ENCODE results near the gene RALGAPB. TPM values are rescaled to one million over a fixed set of nuclear protein-coding genes. Genes with fewer than 3 reads are reported as not detected.

Gene RALGAPB
- total RNA-seq, 1 experiment from 2014 or later = 24.0 TPM

GRCh38 chr20:38433304-38433972 is 39.2 kb upstream of the RALGAPB start:
- peak overlapping the region; percentile 93 for H3K9ac ChIP-seq (ENCODE audit: low read length)
- H3K27ac ChIP-seq (ENCODE audit: low read depth, low read length) = peak overlapping the region; percentile 30; the same call in 1 of the 2 replicates
- ATAC-seq (no peak), DNase-seq (ENCODE audit: low read depth, low spot score) (no peak)
- H3K4me3 ChIP-seq (replicated peaks in 1 of 2; ENCODE audit: low read depth in 1 of 2, low read length in 2 of 2) = peak overlapping the region; percentile 77 to 99
- peaks cover 45 to 57% of the 10 kb centered on the region in 2 experiments for H3K36me3 ChIP-seq (ENCODE audit: control insufficient read depth in 1 of 2, insufficient read depth in 2 of 2, low read length in 2 of 2)
- peaks cover 67% of the 10 kb centered on the region for H3K79me2 ChIP-seq (ENCODE audit: insufficient read depth, low read length)
- no peak overlapping the region for H2AFZ ChIP-seq (ENCODE audit: low read depth, low read length, poor library complexity, severe bottlenecking)
- intact Hi-C loops (cut with micrococcal nuclease) = no loop called here
- H3K4me1 ChIP-seq (ENCODE audit: control insufficient read depth in 1 of 2, insufficient read depth in 2 of 2, low read length in 2 of 2) = peaks cover 5 to 17% of the 10 kb centered on the region in 2 experiments
- peak overlapping the region; percentile 79 for H3K4me2 ChIP-seq (ENCODE audit: low read length)
- ChIA-PET RAD21 (ENCODE audit: low non-redundant PET in 1 of 2, low total read pairs in 2 of 2, uncharacterized antibody in 2 of 2, unreplicated experiment in 2 of 2) (no interaction called here), POLR2A (interaction anchor here (2.1 kb wide), 1 partner anchor 14 kb away, joined by 27 read pairs; no protein-coding TSS in a partner anchor), CTCF (interaction anchor here (1.4 kb wide), 1 partner anchor 13 kb away, joined by 4 read pairs; no protein-coding TSS in a partner anchor)
- H3K9me2 ChIP-seq (ENCODE audit: insufficient read depth) = no peaks in the 10 kb centered on the region
- no TSS peak for BruUV-seq (replicated peaks)
- TF ChIP-seq POLR2A (IDR thresholded peaks at IDR 0.05; ENCODE audit: borderline replicate concordance, extremely low read depth, insufficient read depth, insufficient read length) (no peak), POLR2AphosphoS5 (IDR thresholded peaks at IDR 0.05; ENCODE audit: low read depth, low read length) (no peak), MAX (IDR thresholded peaks at IDR 0.05) (no peak), EZH2phosphoT487 (IDR thresholded peaks at IDR 0.05; ENCODE audit: borderline replicate concordance) (no peak), RAD21 (IDR thresholded peaks at IDR 0.05; ENCODE audit: low read depth) (no peak)
- peaks cover 42% of the 10 kb centered on the region; the same call in 1 of the 2 replicates for H4K20me1 ChIP-seq (ENCODE audit: insufficient read depth)
- no peaks in the 10 kb centered on the region for H3K9me3 ChIP-seq (ENCODE audit: control insufficient read depth in 1 of 2, insufficient read depth in 1 of 2, low read depth in 1 of 2, low read length in 2 of 2)
- H3K27me3 ChIP-seq (ENCODE audit: insufficient read depth, low read length) = no peaks in the 10 kb centered on the region

GRCh38 chr20:38434301-38434741 is 38.3 kb upstream of the RALGAPB start:
- peaks cover 5 to 17% of the 10 kb centered on the region in 2 experiments for H3K4me1 ChIP-seq (ENCODE audit: control insufficient read depth in 1 of 2, insufficient read depth in 2 of 2, low read length in 2 of 2)
- ChIA-PET RAD21 (ENCODE audit: low non-redundant PET in 1 of 2, low total read pairs in 2 of 2, uncharacterized antibody in 2 of 2, unreplicated experiment in 2 of 2) (no interaction called here), POLR2A (interaction anchor here (1.5 to 2.1 kb wide), 2 partner anchors 13 to 39 kb away, joined by 13 to 27 read pairs; partner anchors contain the start of gene RALGAPB), CTCF (interaction anchor here (1.4 to 1.6 kb wide), 3 partner anchors 12 to 38 kb away, joined by 4 to 7 read pairs (median 4); partner anchors contain the start of gene RALGAPB)
- H3K36me3 ChIP-seq (ENCODE audit: control insufficient read depth in 1 of 2, insufficient read depth in 2 of 2, low read length in 2 of 2) = peaks cover 37 to 48% of the 10 kb centered on the region in 2 experiments
- ATAC-seq (peak; percentile 18; the same call in 1 of the 2 replicates), DNase-seq (ENCODE audit: low read depth, low spot score) (no peak)
- intact Hi-C loops (cut with micrococcal nuclease) = no loop called here
- no peaks in the 10 kb centered on the region for H3K9me2 ChIP-seq (ENCODE audit: insufficient read depth)
- H3K27me3 ChIP-seq (ENCODE audit: insufficient read depth, low read length) = 0 out of 2 replicates have a peak, but pooled peaks cover 3% of the 10 kb centered on the region
- peak overlapping the region; percentile 79 for H3K4me2 ChIP-seq (ENCODE audit: low read length)
- peaks cover 58% of the 10 kb centered on the region for H3K79me2 ChIP-seq (ENCODE audit: insufficient read depth, low read length)
- peak overlapping the region; percentile 77 to 99 for H3K4me3 ChIP-seq (replicated peaks in 1 of 2; ENCODE audit: low read depth in 1 of 2, low read length in 2 of 2)
- H3K9ac ChIP-seq (ENCODE audit: low read length) = peak overlapping the region; percentile 93
- BruUV-seq (replicated peaks) = no TSS peak
- no peaks in the 10 kb centered on the region for H3K9me3 ChIP-seq (ENCODE audit: control insufficient read depth in 1 of 2, insufficient read depth in 1 of 2, low read depth in 1 of 2, low read length in 2 of 2)
- H4K20me1 ChIP-seq (ENCODE audit: insufficient read depth) = peaks cover 38% of the 10 kb centered on the region; the same call in 1 of the 2 replicates
- H3K27ac ChIP-seq (ENCODE audit: low read depth, low read length) = peak overlapping the region; percentile 85
- H2AFZ ChIP-seq (ENCODE audit: low read depth, low read length, poor library complexity, severe bottlenecking) = no peak overlapping the region
- TF ChIP-seq EZH2phosphoT487 (IDR thresholded peaks at IDR 0.05; ENCODE audit: borderline replicate concordance) = no peak
- TF ChIP-seq JUND (IDR thresholded peaks at IDR 0.05) = no peak
- no peak for TF ChIP-seq POLR2AphosphoS5 (IDR thresholded peaks at IDR 0.05; ENCODE audit: low read depth, low read length)
- TF ChIP-seq RAD21 (IDR thresholded peaks at IDR 0.05; ENCODE audit: low read depth) = no peak
- no peak for TF ChIP-seq ZFX (IDR thresholded peaks at IDR 0.05)
- TF ChIP-seq CEBPB (IDR thresholded peaks at IDR 0.05; ENCODE audit: low read depth) = no peak
- TF ChIP-seq YY1 (IDR thresholded peaks at IDR 0.05; ENCODE audit: extremely low read depth, insufficient replicate concordance, low read depth, low read length) = no peak
- no peak for TF ChIP-seq ZNF274 (IDR thresholded peaks at IDR 0.05; ENCODE audit: low read depth, low read length)
- TF ChIP-seq ELF1 (IDR thresholded peaks at IDR 0.05; ENCODE audit: borderline replicate concordance, low read depth) = no peak
- TF ChIP-seq SRF (IDR thresholded peaks at IDR 0.05; ENCODE audit: low read depth) = no peak
- TF ChIP-seq REST (IDR thresholded peaks at IDR 0.05; ENCODE audit: low read depth) = no peak
- TF ChIP-seq EGR1 (IDR thresholded peaks at IDR 0.05; ENCODE audit: low read depth) = no peak
- TF ChIP-seq SIN3A (IDR thresholded peaks at IDR 0.05; ENCODE audit: low read depth) = no peak
- TF ChIP-seq ATF3 (IDR thresholded peaks at IDR 0.05) = no peak

Measured in HCT116 (cell line).